Mesenchymal stem cell (in vitro differentiated cells and primary cell): ENCODE data around the gene TTC3.

Source experiments
- DNase-seq: peaks from one replicate; pipeline ENCODE4 v3.0.0-alpha.2; 2013
- H2AFZ ChIP-seq: one replicate; pipeline ENCODE4 v1.6.1; 2013; ENCODE audit warnings: low read depth, mild to moderate bottlenecking, control low read depth, inconsistent platforms, low read length, moderate library complexity
- H2AK5ac ChIP-seq: 2 replicates; pipeline ENCODE4 v1.6.1; 2013; ENCODE audit warnings: low read length, moderate library complexity, mild to moderate bottlenecking, inconsistent platforms; ENCODE audit not compliant: severe bottlenecking
- H2BK120ac ChIP-seq: one replicate; pipeline ENCODE4 v1.6.1; 2013; ENCODE audit warnings: low read depth, mild to moderate bottlenecking, inconsistent platforms, low read length, moderate library complexity
- H2BK12ac ChIP-seq, 2 experiments: one replicate each; pipeline ENCODE4 v1.6.1; 2013; ENCODE audit warnings: inconsistent platforms in 2 of 2, low read length in 2 of 2, mild to moderate bottlenecking in 2 of 2, moderate library complexity in 2 of 2, control low read depth in 1 of 2
- H2BK15ac ChIP-seq: one replicate; pipeline ENCODE4 v1.6.1; 2013; ENCODE audit warnings: mild to moderate bottlenecking, low read depth, inconsistent platforms; ENCODE audit not compliant: poor library complexity, severe bottlenecking
- H2BK5ac ChIP-seq: 2 replicates; pipeline ENCODE4 v1.6.1; 2013; ENCODE audit warnings: low read depth, mild to moderate bottlenecking, low read length, control low read depth, inconsistent platforms; ENCODE audit not compliant: poor library complexity, severe bottlenecking
- H3K14ac ChIP-seq, 2 experiments: one replicate each; pipeline ENCODE4 v1.6.1; 2013; ENCODE audit warnings: inconsistent platforms in 2 of 2, low read length in 2 of 2, control low read depth in 1 of 2, mild to moderate bottlenecking in 1 of 2, moderate library complexity in 1 of 2
- H3K18ac ChIP-seq, 2 experiments: one replicate each; pipeline ENCODE4 v1.6.1; 2013; ENCODE audit warnings: inconsistent platforms in 2 of 2, low read length in 2 of 2, control low read depth in 1 of 2, low read depth in 1 of 2, mild to moderate bottlenecking in 1 of 2
- H3K23ac ChIP-seq, 2 experiments: one replicate each; pipeline ENCODE4 v1.6.1; 2013; ENCODE audit warnings: inconsistent platforms in 2 of 2, low read length in 2 of 2, mild to moderate bottlenecking in 2 of 2, moderate library complexity in 2 of 2, control low read depth in 1 of 2
- H3K27ac ChIP-seq: 2 replicates; pipeline ENCODE4 v1.5.1; 2013; ENCODE audit warnings: mild to moderate bottlenecking, moderate library complexity, low read length, control low read depth, inconsistent platforms; ENCODE audit not compliant: poor library complexity, severe bottlenecking
- H3K27me3 ChIP-seq, 2 experiments: 2 replicates each; pipeline versions ENCODE4 v1.6.1 to v1.7.0; 2013; ENCODE audit warnings: low read length in 2 of 2, mild to moderate bottlenecking in 2 of 2, moderate library complexity in 2 of 2, control low read depth in 1 of 2, inconsistent platforms in 1 of 2; ENCODE audit not compliant: control insufficient read depth in 1 of 2, insufficient read depth in 1 of 2
- H3K36me3 ChIP-seq, 2 experiments: 2 replicates each; pipeline versions ENCODE4 v1.6.1 to v1.7.0; 2013; ENCODE audit warnings: low read length in 2 of 2, control low read depth in 1 of 2, inconsistent platforms in 1 of 2, low read depth in 1 of 2, mild to moderate bottlenecking in 1 of 2; ENCODE audit not compliant: insufficient read depth in 2 of 2, control insufficient read depth in 1 of 2
- H3K4ac ChIP-seq, 2 experiments: one replicate each; pipeline ENCODE4 v1.6.1; 2013; ENCODE audit warnings: inconsistent platforms in 2 of 2, low read length in 2 of 2, mild to moderate bottlenecking in 2 of 2, moderate library complexity in 2 of 2, control low read depth in 1 of 2, low read depth in 1 of 2
- H3K4me1 ChIP-seq: 2 replicates; pipeline ENCODE4 v1.6.1; 2013; ENCODE audit warnings: low read depth, low read length, control low read depth; ENCODE audit not compliant: control insufficient read depth, insufficient read depth
- H3K4me2 ChIP-seq: 2 replicates; pipeline ENCODE4 v1.6.1; 2013; ENCODE audit warnings: low read length, mild to moderate bottlenecking, inconsistent platforms; ENCODE audit not compliant: poor library complexity, severe bottlenecking
- H3K4me3 ChIP-seq, 2 experiments: 2 replicates each; pipeline versions ENCODE4 v1.5.1 to v1.7.0; 2013; ENCODE audit warnings: low read length in 2 of 2, mild to moderate bottlenecking in 2 of 2, control low read depth in 1 of 2, low read depth in 1 of 2; ENCODE audit not compliant: insufficient read depth in 1 of 2
- H3K79me1 ChIP-seq: replicated peaks from 2 replicates; pipeline ENCODE4 v1.6.1; 2013; ENCODE audit warnings: mild to moderate bottlenecking, control low read depth, low read length, inconsistent platforms; ENCODE audit not compliant: poor library complexity, severe bottlenecking
- H3K9ac ChIP-seq: 2 replicates; pipeline ENCODE4 v1.7.0; 2013; ENCODE audit warnings: mild to moderate bottlenecking, low read length, moderate library complexity
- H3K9me3 ChIP-seq: 2 replicates; pipeline ENCODE4 v1.7.0; 2013; ENCODE audit warnings: mild to moderate bottlenecking, low read length; ENCODE audit not compliant: control insufficient read depth
- H4K8ac ChIP-seq: one replicate; pipeline ENCODE4 v1.6.1; 2013; ENCODE audit warnings: inconsistent platforms, mild to moderate bottlenecking, low read length, moderate library complexity
- H4K91ac ChIP-seq: one replicate; pipeline ENCODE4 v1.6.1; 2013; ENCODE audit warnings: mild to moderate bottlenecking, low read length, inconsistent platforms
- WGBS: methylation state at CpG from one replicate; pipeline ENCODE4 v1.1.7; 2013; ENCODE audit warnings: mixed read lengths; 5-methylcytosine and 5-hydroxymethylcytosine counted together

Gene TTC3

GRCh38 chr21:37210799-37211198 lies 137.7 kb downstream of the TTC3 start:
- WGBS: no CpG with 5 or more reads among the region's 1 CpG
- no peak overlapping the region for H3K14ac ChIP-seq
- no peaks in the 10 kb centered on the region for H3K27me3 ChIP-seq
- H3K4me2 ChIP-seq: no peak overlapping the region
- H3K23ac ChIP-seq: no peak overlapping the region
- H2BK15ac ChIP-seq: no peak overlapping the region
- no peak overlapping the region for H2AK5ac ChIP-seq
- no peak overlapping the region for H3K4me3 ChIP-seq
- no peak overlapping the region for H2AFZ ChIP-seq
- no peak overlapping the region for H2BK12ac ChIP-seq
- H4K8ac ChIP-seq: no peak overlapping the region
- H2BK120ac ChIP-seq: no peak overlapping the region
- DNase-seq: no peak
- peaks cover 2% of the 10 kb centered on the region for H3K79me1 ChIP-seq
- no peaks in the 10 kb centered on the region for H3K9me3 ChIP-seq
- H2BK5ac ChIP-seq: no peak overlapping the region
- H3K9ac ChIP-seq: no peak overlapping the region
- no peak overlapping the region for H3K4ac ChIP-seq
- H3K4me1 ChIP-seq: peaks cover 14% of the 10 kb centered on the region
- H4K91ac ChIP-seq: no peak overlapping the region
- H3K36me3 ChIP-seq: no peaks in the 10 kb centered on the region
- no peak overlapping the region for H3K18ac ChIP-seq
- no peak overlapping the region for H3K27ac ChIP-seq

- WGBS: 97% methylated on average over 5 of the region's 9 CpGs
- H3K4me1 ChIP-seq: peaks cover 2% of the 10 kb centered on the region
Observed at GRCh38 chr21:37214952-37215351, 141.9 kb downstream of the TTC3 start.

GRCh38 chr21:37219761-37220432 lies 146.8 kb downstream of the TTC3 start:
- H3K4me2 ChIP-seq: no peak overlapping the region
- no peak overlapping the region for H2AK5ac ChIP-seq
- H3K4ac ChIP-seq: no peak overlapping the region
- peak overlapping the region; percentile 79 for H4K8ac ChIP-seq
- H3K27me3 ChIP-seq: no peaks in the 10 kb centered on the region
- H3K18ac ChIP-seq: no peak overlapping the region
- no peak for DNase-seq
- WGBS: 95% methylated on average over 13 of the region's 13 CpGs
- H3K23ac ChIP-seq: no peak overlapping the region
- H2BK120ac ChIP-seq: no peak overlapping the region
- H2BK5ac ChIP-seq: no peak overlapping the region
- H2AFZ ChIP-seq: no peak overlapping the region
- H3K14ac ChIP-seq: no peak overlapping the region
- H3K9ac ChIP-seq: peak overlapping the region; percentile 93
- no peaks in the 10 kb centered on the region for H3K9me3 ChIP-seq
- H3K4me3 ChIP-seq: peak overlapping the region in 1 of 2 experiments; percentile 91
- peaks cover 7% of the 10 kb centered on the region for H3K79me1 ChIP-seq
- H2BK12ac ChIP-seq: no peak overlapping the region
- H4K91ac ChIP-seq: no peak overlapping the region
- peaks cover 24 to 35% of the 10 kb centered on the region in 2 experiments for H3K36me3 ChIP-seq
- no peak overlapping the region for H2BK15ac ChIP-seq
- peaks cover 2% of the 10 kb centered on the region for H3K4me1 ChIP-seq
- no peak overlapping the region for H3K27ac ChIP-seq

More at GRCh38 chr21:37214952-37215351, 141.9 kb downstream of the TTC3 start:
- no peaks in the 10 kb centered on the region for H3K27me3 ChIP-seq
- H4K8ac ChIP-seq: no peak overlapping the region
- no peak overlapping the region for H2BK15ac ChIP-seq
- no peak overlapping the region for H3K9ac ChIP-seq
- H3K23ac ChIP-seq: no peak overlapping the region
- H2AFZ ChIP-seq: no peak overlapping the region
- H3K36me3 ChIP-seq: peaks cover 0 to 14% of the 10 kb centered on the region in 2 experiments
- H2AK5ac ChIP-seq: no peak overlapping the region
- H3K9me3 ChIP-seq: no peaks in the 10 kb centered on the region
- H2BK12ac ChIP-seq: no peak overlapping the region
- H3K18ac ChIP-seq: no peak overlapping the region
- H4K91ac ChIP-seq: no peak overlapping the region
- no peak overlapping the region for H3K27ac ChIP-seq
- H3K4ac ChIP-seq: no peak overlapping the region
- no peak overlapping the region for H3K14ac ChIP-seq
- H2BK5ac ChIP-seq: no peak overlapping the region
- H2BK120ac ChIP-seq: no peak overlapping the region
- no peak overlapping the region for H3K4me2 ChIP-seq
- H3K79me1 ChIP-seq: peaks cover 2% of the 10 kb centered on the region
- no peak overlapping the region for H3K4me3 ChIP-seq
- no peak for DNase-seq

GRCh38 chr21:37220433-37220980 lies 147.5 kb downstream of the TTC3 start:
- Histone ChIP-seq H3K9ac (peak overlapping the region; percentile 93), H3K4me3 (peak overlapping the region; percentile 9 to 91), H3K14ac (no peak overlapping the region), H4K8ac (peak overlapping the region; percentile 79), H3K27me3 (no peaks in the 10 kb centered on the region), H3K27ac (no peak overlapping the region), H3K18ac (peak overlapping the region in 1 of 2 experiments; percentile 16), H2BK12ac (no peak overlapping the region), H2BK120ac (no peak overlapping the region), H3K23ac (no peak overlapping the region), H4K91ac (no peak overlapping the region), H3K36me3 (peaks cover 28 to 41% of the 10 kb centered on the region in 2 experiments), H2BK15ac (no peak overlapping the region), H2AFZ (peak overlapping the region; percentile 46), H2BK5ac (no peak overlapping the region), H3K9me3 (no peaks in the 10 kb centered on the region), H3K4me1 (peaks cover 2% of the 10 kb centered on the region), H3K4me2 (peak overlapping the region; percentile 45), H2AK5ac (no peak overlapping the region), H3K4ac (peak overlapping the region in 1 of 2 experiments; percentile 53), H3K79me1 (peaks cover 7% of the 10 kb centered on the region)
- 51% methylated on average over 35 of the region's 35 CpGs for WGBS
- DNase-seq: no peak
